Raji (cell line): ENCODE data around the gene AGER.
A peak's percentile ranks its signal among the peaks of the same experiment; 100 is the strongest.

Experiments used
- POLR2A ChIP-seq: IDR thresholded peaks from 2 replicates; pipeline ENCODE4 v1.6.1; 2011; ENCODE audit warnings: low read depth, low read length, control low read depth; ENCODE audit not compliant: insufficient read depth

The AGER gene

DNA sequence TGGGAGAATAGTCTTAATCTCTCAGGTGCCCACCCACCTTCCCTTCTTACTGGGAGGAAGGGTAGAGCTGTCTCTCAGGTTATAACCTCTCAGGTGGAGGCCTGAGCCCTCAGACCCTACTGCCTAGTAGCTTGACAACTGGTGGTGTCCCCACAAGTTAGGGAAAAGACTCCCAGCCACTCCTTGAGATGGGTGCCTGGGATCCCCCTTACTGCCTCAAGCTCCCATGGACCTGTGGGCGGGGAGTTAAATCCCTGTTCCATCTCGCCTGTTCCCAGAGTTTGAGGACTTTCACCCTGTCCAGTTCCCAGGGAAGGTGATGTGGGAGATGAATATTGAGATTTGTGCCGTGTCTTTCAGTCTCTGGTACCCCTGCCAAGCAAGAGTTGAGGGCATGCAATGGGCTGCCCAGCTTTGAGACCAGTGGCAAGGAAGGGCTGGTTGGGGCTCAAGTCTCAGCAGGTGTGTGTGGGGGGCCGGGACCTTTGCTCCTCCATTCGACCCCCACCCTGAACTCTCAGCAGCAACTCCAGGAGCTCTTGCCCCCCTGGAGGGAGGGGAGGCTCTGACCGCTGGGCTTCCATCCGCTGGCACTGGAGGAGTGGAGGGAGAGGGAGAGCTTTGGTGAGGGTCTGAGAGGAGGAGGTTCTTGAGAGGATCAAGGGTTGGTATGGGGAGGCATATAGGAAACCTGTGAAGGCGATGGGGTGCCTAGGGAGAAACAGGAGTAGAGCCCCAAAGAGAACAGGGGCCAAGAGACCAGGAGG is 7.0 kb upstream of the AGER start:
- TF ChIP-seq POLR2A = no peak

DNA sequence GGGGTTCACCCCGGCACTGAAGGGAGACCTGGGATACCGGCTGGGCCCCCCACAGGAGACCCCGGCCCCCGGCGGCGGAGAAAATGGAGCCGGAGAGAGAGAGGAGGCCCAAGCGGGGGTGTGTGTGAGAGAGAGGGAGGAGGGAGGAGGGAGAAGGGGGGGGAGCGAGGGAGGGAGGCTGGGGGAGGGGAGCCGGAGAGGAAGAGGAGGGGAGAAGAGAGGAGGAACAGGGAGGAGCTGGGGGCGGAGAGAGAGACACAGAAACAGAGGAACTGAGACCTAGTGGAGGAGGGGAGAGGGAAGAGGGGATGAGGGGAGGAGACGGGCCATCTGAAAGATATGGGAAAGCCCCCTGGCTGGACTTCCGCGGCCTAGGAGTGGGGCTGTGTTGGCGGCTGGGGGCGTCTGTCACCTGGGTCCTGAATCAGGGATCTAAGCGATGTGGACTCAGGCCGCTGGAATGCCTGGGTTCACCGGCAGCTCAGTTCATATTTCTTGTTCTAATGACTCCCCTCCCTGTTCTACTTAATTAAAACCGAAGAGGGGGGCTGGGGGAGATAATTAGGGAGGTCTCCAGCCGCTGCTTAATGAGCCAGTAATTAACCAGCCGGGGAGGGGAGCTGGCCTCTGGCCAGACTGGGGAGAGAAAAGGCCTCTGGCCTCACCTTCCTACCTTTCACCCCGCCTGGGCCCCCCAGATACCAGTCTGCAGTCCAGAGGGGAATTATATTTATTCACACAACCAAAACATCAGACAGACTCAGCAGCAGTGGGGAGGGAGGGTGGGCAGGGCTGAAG is 6.2 kb upstream of the AGER start, which contains the start of gene PBX2:
PBX2 (minus strand) TSS at position 149 of the 798 bp plus-strand sequence. CDS start 287 bp downstream, outside the sequence.
- TF ChIP-seq POLR2A = peak; percentile 70

DNA sequence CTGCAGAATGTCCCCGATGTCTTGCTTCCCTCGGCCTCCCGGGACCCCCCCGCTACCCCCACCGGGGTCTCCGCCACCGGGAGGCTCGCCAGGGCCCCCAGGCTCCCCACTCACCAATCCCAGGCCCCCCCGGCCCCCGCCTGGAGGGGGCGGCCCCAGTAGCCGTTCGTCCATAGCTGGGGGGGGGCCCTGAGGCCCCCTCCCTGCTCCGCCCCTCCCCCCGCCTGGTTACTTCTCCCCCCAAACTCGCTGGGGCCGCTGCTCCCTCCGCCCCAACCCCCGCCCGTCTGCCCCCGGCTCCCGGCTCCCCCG is 5.6 kb upstream of the AGER start:
- TF ChIP-seq POLR2A = no peak

DNA sequence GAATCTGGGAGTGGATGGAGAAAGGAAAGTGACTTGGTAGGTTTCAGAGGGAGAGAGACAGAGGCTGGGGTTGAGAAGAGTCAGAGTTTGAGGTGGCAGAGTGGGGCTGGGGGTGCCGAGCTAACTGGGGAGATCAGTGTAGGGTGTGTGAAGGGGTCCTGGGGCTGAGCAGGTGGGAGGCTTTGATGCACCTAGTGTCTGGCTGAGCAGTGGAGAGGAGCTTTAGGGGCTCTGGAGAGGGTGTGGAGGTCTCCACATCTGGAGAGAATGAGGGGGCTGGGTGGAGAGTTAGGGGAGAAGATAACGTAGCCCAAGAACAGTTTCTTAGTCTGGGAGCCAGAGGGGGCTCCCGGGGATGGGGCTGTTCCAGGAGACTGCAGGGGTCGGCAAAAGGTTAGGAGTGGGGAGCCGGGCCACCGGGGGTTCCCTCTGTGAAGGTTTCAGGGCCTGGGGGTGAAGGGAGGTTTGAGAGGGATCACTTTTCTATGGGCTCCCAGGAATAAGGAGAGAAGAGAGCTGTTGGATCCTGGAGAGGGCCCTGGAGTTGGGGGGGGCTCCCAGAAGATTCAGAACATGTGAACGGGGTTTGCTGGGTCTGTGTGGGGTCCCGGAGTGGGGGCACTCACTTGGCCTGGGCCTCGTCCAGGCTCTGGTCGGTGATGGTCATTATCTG is 5.2 kb upstream of the AGER start:
- no peak for TF ChIP-seq POLR2A

DNA sequence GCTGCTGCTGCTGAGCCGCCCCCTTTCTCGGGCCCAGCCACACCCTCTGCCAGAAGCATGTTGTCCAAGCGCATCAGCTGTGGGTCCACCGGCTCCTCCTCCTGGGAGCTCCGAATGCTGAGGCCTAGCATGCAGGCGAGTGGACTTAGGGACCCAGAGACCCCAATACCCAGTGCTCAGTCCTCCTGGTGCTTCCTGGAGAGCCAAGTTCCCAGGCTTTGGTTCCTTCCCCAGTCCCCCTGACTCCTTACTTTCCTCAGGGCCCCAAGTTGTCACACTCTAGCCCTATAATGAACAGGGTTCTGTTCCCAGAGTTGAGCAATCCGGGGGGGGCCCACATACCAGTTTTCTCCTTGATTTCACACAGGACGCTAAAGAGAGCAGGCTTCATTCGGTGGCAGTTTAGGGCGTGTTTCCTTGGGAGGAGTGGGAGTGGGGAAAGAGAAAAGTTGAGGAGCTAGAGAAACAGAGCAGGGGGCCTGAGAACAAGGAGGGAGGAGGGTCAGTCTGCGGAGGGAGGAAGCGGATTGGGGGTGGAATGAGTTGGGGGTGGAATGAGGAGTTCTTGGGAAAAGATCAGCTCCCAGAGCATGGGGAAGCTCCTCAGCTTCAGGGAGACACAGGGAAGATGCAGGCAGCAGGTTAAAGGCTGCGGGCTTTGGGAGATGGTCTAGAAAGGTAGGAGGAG is 4.5 kb upstream of the AGER start:
- 0 out of 2 replicates have a peak, but pooled peaks have one; percentile 8 for TF ChIP-seq POLR2A

DNA sequence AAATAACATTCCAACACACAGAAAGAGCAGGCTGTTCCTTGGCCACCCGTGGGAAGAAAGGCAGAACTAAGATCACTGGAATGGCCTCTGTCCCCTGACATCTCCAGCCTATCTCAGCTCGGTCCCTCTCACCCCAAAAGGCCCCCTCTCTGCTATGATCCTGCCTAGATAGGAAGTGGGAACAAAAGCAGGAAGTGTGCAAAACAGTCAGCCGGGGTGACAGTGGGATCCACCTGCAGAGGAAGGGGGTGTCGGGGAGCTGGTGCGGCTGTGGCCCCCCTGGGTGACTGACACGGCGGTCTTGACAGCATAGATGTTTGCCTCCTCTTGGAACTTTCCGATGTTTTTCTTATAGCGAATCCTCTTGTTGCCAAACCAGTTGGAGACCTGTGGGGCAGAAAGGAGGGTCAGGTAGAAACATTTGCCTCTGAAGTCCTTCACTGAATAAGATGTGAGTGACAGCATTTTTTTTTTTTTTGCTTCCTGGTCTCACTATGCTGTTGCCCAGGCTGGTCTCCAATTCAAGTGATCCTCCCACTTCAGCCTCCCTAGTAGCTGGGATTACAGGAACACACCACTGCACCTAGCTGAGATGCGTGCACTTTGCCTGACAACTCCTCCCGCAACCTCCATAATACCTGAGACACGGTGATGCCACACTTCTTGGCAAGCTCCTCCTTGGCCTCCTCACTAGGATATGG is 3.1 kb upstream of the AGER start:
- no peak for TF ChIP-seq POLR2A

DNA sequence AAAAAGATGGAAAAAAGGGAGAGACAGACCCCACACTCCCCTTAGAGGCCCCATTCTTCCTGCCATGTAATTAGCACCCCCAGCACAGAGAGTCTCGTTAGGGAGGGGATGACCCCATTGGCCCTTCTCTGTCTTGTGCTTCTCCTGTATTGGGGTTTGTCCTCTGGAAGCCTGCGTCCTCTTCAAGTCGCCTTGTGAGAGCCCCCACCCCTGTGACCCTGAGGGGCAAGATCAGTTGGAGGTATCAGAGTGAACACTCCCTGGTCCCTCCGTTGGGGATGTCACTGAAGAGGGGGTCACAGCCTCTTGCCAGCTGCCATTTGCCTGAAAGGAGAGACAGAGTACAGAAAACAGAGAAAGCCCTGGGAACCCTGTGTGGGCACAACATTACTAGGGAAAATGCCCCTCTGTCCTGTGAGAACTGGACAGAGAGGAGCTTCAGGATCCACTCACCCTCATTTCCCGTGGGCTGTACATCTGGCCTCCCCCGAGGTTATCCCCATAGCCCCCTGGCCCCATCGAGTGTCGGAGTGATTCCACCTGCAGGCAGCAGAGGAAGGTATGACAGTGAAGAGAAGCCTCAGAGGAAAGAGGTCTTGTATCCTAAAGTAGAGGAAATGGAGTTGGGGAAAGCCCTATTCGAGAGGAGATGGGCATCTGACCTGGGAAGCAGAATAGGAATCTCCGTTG is 2.2 kb upstream of the AGER start:
- TF ChIP-seq POLR2A = 0 out of 2 replicates have a peak, but pooled peaks have one; percentile 6

DNA sequence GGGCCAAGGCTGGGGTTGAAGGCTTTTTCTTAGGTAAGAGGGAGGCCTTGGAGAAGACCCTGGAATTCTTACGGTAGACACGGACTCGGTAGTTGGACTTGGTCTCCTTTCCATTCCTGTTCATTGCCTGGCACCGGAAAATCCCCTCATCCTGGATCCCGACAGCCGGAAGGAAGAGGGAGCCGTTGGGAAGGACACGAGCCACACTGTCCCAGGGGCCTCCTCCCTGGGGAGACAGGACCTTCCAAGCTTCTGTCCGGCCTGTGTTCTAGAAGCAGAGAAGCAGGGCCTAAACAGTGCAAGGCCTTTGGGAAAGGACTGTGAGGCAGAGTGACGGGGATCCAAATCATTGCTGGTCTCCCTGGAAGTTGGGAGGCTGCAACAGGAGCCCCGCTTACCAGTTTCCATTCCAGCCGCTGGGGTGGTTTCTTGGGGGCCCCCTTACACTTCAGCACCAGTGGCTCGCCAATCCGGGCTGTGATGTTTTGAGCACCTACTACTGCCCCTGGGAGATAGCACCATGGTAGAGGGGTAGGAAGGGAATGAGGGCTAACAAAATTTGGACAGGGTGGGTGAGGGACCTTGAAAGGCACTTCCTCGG is 470 bp downstream of the AGER start:
- TF ChIP-seq POLR2A = 0 out of 2 replicates have a peak, but pooled peaks have one; percentile 4

DNA sequence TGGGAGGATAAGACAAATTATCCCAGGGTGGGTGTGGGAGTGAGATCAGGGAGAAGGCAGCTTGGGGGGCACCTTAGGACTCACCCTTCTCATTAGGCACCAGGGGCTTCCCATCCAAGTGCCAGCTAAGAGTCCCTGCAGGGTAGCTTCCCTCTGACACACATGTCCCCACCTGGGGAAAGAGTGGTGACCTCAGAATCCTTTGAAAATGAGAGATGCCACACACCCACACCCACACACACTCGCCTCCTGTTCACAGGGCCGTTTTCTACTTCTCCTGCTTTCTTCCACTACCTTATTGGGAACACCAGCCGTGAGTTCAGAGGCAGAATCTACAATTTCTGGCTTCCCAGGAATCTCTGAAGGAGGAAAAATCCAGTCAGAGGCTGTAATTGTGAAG is 1.0 kb downstream of the AGER start:
- 0 out of 2 replicates have a peak, but pooled peaks have one; percentile 9 for TF ChIP-seq POLR2A

DNA sequence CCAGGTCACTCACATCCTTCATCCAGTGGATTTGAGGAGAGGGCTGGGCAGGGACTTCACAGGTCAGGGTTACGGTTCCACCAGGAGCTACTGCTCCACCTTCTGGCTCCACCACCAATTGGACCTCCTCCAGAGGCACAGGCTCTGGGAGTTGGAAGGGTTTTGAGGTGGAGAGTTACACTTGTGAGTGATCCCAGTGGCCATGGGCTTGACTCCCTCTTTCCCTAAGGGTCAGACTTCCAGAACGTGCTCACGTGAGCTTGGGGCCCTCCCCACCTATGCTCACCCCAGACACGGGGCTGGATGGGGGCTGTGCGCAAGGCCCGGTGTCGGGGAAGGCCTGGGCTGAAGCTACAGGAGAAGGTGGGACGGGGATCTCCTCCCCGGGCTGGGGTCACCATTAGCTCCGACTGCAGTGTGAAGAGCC is 1.5 kb downstream of the AGER start:
- no peak for TF ChIP-seq POLR2A

DNA sequence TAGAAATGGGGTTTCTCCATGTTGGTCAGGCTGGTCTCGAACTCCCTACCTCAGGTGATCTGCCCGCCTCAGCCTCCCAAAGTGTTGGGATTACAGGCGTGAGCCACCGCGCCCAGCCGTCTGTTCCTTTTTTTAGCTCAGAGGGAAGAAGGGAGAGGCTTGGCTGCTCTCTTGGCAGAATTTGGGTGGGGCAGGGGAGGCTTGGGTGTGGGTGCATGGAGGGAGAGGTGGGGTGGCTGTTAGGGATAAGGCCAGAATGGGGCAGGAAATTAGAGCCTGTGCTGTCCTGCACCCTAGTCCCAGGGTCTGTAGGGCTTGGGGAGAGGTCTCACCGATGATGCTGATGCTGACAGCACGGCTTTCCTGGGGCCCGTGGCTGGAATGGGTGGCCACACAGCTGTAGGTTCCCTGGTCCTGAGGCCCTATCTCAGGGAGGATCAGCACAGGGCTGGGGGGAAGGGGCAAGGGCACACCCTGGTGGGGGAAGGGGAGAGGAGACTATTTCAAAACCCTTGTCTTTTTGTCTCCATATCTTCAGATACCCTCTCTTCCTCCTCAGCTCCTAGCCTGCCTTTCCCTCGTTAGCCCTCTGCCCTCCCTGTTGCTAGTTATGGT is 2.0 kb downstream of the AGER start:
- TF ChIP-seq POLR2A = no peak

DNA sequence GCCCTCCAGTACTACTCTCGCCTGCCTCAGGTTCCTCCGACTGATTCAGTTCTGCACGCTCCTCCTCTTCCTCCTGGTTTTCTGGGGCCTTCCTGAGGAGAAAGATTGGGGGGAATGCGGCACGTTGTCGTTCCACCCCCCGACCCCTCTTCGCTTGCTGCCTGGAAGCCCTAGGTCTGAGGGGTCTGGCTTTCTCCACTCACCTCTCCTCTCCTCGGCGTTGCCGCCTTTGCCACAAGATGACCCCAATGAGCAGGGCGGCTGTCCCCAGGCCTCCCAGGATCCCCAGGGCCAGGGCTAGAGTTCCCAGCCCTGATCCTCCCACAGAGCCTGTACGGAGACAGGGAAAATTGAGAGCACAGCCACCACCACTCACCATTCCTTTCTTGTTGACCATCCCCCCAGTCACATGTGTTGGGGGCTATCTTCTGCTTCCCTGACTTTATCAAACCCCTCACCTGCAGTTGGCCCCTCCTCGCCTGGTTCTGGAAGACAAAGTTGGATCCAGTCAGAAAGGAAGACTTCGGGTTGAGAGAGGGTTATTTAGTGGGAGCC is 2.8 kb downstream of the AGER start:
- TF ChIP-seq POLR2A = no peak
